HFFc6 (cell line): ENCODE data around the gene RASAL1. TPM values are rescaled to one million over a fixed set of nuclear protein-coding genes. Genes with fewer than 3 reads are reported as not detected.

Experiments
- DNase-seq: peaks from one replicate; pipeline ENCODE4 v3.0.0-alpha.2; 2018
- H3K27ac Mint-ChIP-seq: 2 replicates; pipeline ENCODE4 v1.8.0; 2020; ENCODE audit warnings: mild to moderate bottlenecking, mixed read lengths
- H3K27me3 Mint-ChIP-seq: 2 replicates; pipeline ENCODE4 v1.8.0; 2021; ENCODE audit warnings: mild to moderate bottlenecking, moderate library complexity, mixed read lengths; ENCODE audit not compliant: insufficient read depth
- H3K36me3 Mint-ChIP-seq: 2 replicates; pipeline ENCODE4 v1.8.0; 2021; ENCODE audit warnings: low read depth, mixed read lengths
- H3K4me1 Mint-ChIP-seq: 2 replicates; pipeline ENCODE4 v1.8.0; 2020; ENCODE audit warnings: low read depth, mixed read lengths
- H3K4me3 Mint-ChIP-seq: 2 replicates; pipeline ENCODE4 v1.8.0; 2020; ENCODE audit warnings: mild to moderate bottlenecking, moderate library complexity, mixed read lengths
- H3K9me3 Mint-ChIP-seq: 2 replicates; pipeline ENCODE4 v1.8.0; 2020; ENCODE audit warnings: mild to moderate bottlenecking, mixed read lengths
- total RNA-seq, 6 experiments: library from RNA; stranded (reverse); fragmentation: NEBNext Ultra II Directional; extraction: Animal tissue kit (Norgen Biotek cat#: 25700); gene quantifications; 2 replicates in 1 of 6; 3 replicates in 5 of 6; pipeline ENCODE4 v1.2.3, GENCODE V29; 2021
- TF ChIP-seq, protein P1 (sequence below): fragments of 200-600 bp; sonication (generic); IDR thresholded peaks from 2 replicates; pipeline ENCODE4 v1.5.0; 2021; ENCODE audit warnings: antibody characterized with exemption, mild to moderate bottlenecking

Gene RASAL1
- total RNA-seq, 6 experiments from 2014 or later = not detected

DNA sequence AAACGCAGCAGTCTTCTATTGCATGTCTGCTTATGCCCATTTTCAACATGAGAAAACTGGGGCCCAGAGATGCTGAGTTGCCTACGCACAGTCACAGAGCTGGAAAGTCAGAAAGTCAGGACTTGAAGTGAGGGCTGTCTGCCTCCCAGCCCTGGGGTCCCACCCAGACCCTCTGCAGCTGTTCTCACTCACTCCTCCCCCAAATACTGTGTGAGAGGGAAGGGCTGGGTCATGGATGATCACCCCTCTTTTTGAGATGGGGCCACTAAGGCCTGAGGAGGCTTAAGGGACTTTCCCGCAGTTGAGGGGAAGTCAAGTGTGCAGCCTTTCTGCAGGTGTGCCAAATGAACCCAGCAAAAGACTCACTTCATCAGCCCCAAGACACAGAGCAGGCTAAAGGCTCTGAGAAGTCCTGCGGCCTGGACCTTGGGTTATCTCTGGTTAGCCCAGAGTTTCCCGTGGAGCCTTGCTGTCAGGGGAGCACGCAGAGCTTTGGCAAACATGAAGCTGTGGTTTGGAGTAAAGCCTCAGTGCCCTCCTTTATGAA lies 60.4 kb downstream of the RASAL1 start:
- H3K4me3 Mint-ChIP-seq = no peak overlapping the region
- H3K9me3 Mint-ChIP-seq = no peaks in the 10 kb centered on the region
- TF ChIP-seq, protein P1, sequence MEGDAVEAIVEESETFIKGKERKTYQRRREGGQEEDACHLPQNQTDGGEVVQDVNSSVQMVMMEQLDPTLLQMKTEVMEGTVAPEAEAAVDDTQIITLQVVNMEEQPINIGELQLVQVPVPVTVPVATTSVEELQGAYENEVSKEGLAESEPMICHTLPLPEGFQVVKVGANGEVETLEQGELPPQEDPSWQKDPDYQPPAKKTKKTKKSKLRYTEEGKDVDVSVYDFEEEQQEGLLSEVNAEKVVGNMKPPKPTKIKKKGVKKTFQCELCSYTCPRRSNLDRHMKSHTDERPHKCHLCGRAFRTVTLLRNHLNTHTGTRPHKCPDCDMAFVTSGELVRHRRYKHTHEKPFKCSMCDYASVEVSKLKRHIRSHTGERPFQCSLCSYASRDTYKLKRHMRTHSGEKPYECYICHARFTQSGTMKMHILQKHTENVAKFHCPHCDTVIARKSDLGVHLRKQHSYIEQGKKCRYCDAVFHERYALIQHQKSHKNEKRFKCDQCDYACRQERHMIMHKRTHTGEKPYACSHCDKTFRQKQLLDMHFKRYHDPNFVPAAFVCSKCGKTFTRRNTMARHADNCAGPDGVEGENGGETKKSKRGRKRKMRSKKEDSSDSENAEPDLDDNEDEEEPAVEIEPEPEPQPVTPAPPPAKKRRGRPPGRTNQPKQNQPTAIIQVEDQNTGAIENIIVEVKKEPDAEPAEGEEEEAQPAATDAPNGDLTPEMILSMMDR = no peak
- DNase-seq = no peak
- peaks cover 7% of the 10 kb centered on the region for H3K4me1 Mint-ChIP-seq
- H3K36me3 Mint-ChIP-seq = no peaks in the 10 kb centered on the region
- no peak overlapping the region for H3K27ac Mint-ChIP-seq
- H3K27me3 Mint-ChIP-seq = peaks cover 23% of the 10 kb centered on the region

DNA sequence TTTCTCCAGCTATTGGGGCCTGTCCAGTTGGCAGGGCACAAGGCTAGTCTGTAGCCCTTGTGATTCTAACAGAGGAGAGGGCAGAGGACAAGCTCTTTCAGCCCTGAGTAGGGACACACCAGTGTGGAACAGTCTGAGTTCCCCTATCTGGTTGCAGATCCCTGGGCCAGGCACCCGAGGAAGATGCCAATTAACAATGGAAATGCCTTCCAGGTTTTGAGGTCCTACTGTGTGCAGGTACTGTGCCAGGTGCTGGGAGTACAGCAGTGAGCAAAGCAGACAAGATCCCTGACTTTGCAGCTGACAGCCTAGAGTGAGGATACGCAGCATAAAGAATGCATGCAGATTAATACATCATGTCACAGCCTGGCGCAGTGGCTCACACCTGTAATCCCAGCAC lies 62.0 kb downstream of the RASAL1 start:
- H3K27me3 Mint-ChIP-seq = peaks cover 22% of the 10 kb centered on the region

DNA sequence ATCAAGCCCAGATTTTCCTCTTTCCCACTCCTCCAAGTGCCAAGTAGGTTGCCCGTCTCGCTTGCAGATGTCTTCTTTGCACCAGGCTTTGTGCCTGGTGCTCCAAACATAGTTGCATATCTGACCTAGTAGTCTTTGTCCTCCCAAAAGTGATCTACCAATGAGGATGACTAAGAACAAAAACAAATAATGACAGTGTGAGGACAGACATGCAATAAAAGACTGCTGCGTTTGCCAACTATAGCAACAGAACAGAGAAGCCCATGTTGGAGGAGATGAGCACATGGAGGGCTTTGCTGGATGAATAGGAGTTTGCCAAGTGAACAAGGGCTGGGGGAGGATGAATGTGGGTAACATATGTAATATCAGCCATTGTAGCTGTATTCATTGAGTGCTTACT lies 63.4 kb downstream of the RASAL1 start:
- Mint-ChIP-seq H3K9me3 (no peaks in the 10 kb centered on the region), H3K36me3 (no peaks in the 10 kb centered on the region), H3K27me3 (peaks cover 25% of the 10 kb centered on the region), H3K27ac (no peak overlapping the region), H3K4me1 (peaks cover 7% of the 10 kb centered on the region), H3K4me3 (no peak overlapping the region)
- peak; percentile 26 for DNase-seq
- TF ChIP-seq, protein P1 = no peak

More for the DNA sequence above, 62.0 kb downstream of the RASAL1 start:
- no peaks in the 10 kb centered on the region for H3K9me3 Mint-ChIP-seq
- no peaks in the 10 kb centered on the region for H3K36me3 Mint-ChIP-seq
- no peak overlapping the region for H3K4me3 Mint-ChIP-seq
- no peak for DNase-seq
- H3K27ac Mint-ChIP-seq = no peak overlapping the region
- TF ChIP-seq, protein P1 = no peak
- H3K4me1 Mint-ChIP-seq = peaks cover 7% of the 10 kb centered on the region

DNA sequence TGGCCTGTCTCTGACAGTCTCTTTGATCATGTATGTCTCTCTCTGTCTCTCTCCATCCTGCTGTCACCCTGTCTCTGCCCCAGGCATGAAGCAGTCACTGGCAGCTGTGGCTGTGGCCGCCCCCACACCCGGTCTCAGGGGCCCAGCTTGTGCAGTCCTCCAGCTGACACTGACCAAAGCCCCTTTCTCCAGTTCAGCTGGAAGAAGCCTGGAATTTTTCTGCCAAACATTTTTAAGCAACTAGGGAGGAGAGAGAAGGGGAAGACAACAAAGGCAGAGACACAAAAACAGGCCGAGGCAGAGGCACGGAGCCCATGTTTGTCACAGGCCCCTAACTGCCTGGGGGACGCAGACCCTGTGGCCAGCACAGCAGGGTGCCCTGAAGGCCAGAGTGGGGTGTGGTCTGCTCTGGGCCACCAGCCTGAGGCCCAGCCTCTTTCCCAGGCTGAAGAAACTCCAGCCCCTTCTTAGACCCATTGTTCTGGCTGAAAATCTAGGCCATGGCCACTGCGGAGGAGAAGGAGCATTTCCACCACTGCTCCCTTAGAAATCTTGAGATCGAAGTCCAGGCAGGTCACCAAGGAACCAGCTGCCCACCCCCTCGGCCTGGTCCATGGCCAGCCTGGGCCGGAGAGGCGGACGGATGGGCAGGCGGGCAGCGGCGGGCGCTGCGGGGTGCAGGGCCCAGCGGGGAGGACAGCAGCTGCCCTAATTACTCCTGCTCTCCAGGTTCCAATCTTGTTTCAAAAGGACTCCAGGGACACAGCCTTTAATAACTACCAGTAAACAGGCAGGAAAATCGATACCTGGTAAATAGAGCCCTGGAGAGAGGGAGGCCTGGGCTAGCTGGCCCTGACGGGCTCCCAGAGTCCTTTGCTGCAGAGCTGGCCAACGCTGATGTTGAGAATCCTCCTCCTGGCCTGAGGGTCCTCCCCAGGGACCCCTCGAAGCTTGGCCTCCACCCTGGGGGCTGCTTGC lies 64.1 kb downstream of the RASAL1 start:
- peaks cover 25% of the 10 kb centered on the region for H3K27me3 Mint-ChIP-seq
- no peak overlapping the region for H3K27ac Mint-ChIP-seq
- no peak for DNase-seq
- H3K4me3 Mint-ChIP-seq = no peak overlapping the region
- TF ChIP-seq, protein P1 = no peak
- H3K4me1 Mint-ChIP-seq = peaks cover 7% of the 10 kb centered on the region
- H3K36me3 Mint-ChIP-seq = no peaks in the 10 kb centered on the region
- H3K9me3 Mint-ChIP-seq = no peaks in the 10 kb centered on the region

DNA sequence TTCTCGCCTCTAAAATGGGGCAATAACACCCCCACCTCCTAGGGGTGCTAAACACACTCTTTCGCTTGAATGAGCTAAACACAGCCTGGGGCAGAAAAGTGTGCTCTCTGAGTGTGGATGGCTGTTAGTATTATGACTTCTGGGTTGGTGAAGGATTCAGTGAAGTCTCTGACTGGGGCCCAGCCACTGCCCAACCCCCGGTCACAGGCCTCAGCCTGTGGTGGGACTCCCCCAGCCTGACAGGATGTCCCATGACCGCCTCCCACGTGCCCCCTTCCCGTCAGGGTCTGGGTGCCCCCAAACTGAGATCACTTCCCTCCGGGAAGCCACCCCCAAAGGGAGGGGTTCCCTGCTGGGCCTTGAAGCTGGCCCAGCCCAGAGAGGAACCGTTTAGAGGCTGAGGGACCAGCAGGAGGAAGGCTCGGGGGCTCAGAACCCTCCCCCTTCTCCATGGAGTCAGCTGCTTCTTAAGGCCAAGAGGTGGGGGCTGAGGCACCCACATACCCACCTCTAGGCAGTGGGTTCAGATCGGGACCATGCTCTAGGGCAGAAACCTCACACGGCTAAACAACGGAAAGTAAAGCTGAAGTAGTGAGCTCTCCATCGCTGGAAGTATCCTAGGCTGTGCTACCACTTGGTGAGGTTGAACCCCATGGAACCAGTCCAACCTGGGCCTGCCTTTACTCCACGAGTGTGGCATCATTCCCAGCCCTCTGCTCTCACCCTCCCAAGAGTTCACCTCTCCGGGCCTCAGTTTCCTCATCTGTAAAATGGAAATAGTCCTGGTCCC lies 65.2 kb downstream of the RASAL1 start:
- Mint-ChIP-seq H3K36me3 (no peaks in the 10 kb centered on the region), H3K27ac (no peak overlapping the region), H3K27me3 (peaks cover 27% of the 10 kb centered on the region), H3K4me3 (no peak overlapping the region), H3K4me1 (peaks cover 7% of the 10 kb centered on the region), H3K9me3 (no peaks in the 10 kb centered on the region)
- no peak for DNase-seq
- TF ChIP-seq, protein P1 = no peak
